Stimulated activated CD4-positive, alpha-beta T cell treated with anti-CD3 and anti-CD28 coated beads, Interleukin-4, amount 100 ng/mL, for 1 hour (primary cell): ENCODE measurements around the gene AP1M1.
A peak's percentile ranks its signal among the peaks of the same experiment; 100 is the strongest.

ENCODE experiments used
- DNase-seq: peaks from one replicate; pipeline ENCODE4 v3.0.0-alpha.2; 2020

The AP1M1 gene

DNA sequence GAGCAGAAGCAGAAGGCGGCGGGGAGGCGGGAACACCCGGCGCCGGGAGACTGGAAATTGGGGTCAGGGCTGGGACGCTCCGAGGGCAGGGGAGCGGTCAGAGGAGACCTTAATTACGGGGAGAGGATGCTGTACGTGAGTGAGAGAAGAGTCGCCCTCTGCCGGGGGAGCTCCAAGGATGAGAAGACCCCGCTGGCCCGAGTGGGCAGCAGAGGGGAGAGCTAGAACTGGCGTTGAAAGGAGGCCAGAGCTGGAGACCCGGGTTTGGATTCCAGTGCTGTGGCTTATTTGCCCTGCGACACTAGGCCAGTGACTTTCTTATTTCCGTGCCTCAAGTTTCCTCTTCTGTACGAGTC is 12.0 kb upstream of the AP1M1 start:
- DNase-seq = peak; percentile 51

GRCh38 chr19:16188521-16188920 is 9.2 kb upstream of the AP1M1 start:
- DNase-seq = no peak

DNA sequence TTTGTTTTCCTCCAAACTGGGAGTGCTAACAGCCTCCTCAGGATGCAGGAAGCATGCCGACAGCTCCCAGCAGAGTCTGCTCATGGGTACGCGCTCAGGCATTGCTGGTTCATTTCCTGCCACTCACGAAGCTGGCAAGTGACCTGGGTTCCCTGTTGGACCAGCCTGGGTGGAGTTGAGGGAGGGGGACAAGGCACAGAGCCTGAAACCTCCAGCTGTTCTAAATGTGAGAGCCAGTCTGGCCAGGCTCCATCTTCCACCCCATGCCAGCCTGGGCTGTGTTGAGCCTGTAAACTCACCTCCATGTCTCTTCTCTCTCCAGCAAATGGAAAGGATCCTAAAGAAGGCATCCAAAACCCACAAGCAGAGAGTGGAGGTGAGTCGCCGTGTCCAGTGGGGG is 7.5 kb upstream of the AP1M1 start:
- DNase-seq = no peak

DNA sequence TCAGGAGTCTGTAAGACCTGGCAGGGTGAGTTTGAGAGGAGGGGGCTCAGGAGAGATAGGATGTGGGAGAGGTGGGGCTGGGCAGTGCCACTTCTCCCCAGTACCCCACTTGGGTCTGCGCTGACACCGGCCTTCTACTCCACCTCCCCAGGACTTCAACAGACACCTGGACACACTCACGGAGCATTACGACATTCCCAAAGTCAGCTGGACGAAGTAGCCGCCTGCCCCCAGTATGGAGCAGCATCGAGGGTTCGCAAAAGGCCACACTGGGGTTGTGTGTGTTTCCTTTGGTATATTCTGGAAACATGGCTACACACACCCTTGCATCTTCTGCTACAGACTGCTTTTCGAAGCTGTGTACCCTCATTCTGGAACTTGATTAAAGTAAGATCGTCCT is 7.0 kb upstream of the AP1M1 start:
- DNase-seq = no peak

- no peak for DNase-seq
These were observed 6.3 kb upstream of the AP1M1 start for GRCh38 chr19:16191216-16191908.

GRCh38 chr19:16193466-16193865 is 4.2 kb upstream of the AP1M1 start:
- no peak for DNase-seq

GRCh38 chr19:16197188-16197621 is 506 bp upstream of the AP1M1 start:
- no peak for DNase-seq

- DNase-seq = no peak
These were observed 600 bp downstream of the AP1M1 start for GRCh38 chr19:16198370-16198651.

GRCh38 chr19:16199275-16199932 is 1.7 kb downstream of the AP1M1 start:
- no peak for DNase-seq

DNA sequence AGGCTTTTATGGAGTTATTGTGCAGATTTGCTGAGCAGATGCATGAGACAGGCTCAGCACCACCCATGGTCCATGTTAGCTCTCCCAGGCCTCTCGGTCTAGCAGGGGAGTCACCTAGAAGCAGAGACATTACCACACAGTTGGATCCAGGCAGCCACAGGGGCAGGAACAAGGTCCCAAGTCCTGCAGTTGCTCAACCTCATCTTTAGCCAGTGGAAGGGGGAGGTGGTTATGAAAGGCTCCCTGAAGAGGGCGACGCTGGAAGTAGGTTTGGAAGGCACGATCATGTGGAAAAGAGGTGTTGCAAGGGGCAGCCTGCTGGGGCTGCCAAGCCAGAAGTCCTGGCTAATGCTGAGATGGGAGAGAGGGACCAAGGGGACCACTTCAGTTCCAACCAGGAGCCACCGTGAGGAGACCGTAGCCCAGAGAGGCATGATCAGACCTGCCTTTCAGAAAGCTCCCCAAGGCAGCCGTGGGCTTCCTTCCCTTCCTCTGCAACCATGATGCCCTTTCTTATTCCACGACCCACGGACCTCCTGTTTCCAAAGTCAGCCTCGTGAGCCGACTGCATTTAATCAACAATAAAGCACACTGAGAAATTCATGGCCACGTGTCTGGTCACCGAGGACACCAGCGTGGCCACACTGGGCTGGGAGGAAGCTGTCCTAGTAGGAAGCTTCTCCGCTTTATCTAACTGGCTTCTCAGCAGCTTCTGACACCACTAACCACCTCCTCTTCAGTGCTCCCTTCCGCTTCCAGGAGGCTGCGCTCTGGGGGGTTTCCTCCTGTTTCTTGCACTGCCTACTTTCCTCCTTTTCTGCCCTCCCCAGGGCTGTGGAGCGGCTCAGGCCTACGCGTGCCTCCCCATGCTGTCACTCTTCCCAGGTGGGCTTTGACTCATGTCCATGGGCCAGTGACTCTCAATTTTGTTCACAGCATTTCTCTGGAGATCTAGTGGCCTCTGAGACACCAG is 2.6 kb downstream of the AP1M1 start:
- DNase-seq = no peak

- DNase-seq = no peak
These were observed 3.3 kb downstream of the AP1M1 start for GRCh38 chr19:16201011-16201391.

DNA sequence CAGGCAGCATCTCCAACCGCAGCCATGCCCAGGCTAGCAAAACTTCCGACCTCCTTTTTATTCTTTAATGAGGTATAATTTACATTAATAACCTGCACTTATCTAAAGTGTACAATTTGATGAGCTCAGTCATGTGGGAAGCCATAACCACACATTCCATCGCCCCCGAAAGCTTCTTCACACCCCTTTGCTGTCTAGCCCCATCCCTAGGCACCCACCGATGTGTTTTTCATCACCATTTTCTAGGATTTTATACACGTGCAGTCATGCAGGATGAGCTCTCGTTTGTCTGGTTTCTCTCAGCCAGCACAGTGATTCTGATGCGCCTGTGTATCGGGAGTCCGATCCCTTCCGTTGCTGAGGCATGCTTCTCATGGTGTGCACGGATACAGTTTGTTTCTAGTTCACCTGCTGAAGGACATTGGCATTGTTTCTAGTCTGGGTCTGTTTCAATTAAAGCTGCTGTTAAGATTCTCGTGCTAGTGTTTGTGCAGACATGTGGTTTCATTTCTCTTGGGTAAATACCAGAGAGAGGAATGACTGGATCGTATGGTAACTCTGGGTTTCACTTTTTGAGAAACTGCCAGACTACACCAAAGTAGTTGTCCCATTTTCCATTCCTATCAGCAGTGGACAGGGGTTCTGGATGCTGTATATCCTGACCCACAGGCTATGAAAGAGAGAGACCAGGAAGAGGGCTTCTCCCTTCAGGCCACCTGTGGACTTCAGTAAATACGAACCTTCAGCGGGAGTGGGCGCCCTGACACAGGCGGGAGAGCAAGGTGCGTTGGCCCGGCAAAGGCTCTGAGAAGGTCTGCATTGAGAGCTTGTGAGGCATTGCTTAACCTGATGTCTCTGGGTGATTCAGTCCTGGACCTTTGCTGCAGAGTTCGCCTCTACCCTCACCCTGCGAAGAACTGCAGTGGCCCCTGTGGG is 4.9 kb downstream of the AP1M1 start:
- no peak for DNase-seq

DNA sequence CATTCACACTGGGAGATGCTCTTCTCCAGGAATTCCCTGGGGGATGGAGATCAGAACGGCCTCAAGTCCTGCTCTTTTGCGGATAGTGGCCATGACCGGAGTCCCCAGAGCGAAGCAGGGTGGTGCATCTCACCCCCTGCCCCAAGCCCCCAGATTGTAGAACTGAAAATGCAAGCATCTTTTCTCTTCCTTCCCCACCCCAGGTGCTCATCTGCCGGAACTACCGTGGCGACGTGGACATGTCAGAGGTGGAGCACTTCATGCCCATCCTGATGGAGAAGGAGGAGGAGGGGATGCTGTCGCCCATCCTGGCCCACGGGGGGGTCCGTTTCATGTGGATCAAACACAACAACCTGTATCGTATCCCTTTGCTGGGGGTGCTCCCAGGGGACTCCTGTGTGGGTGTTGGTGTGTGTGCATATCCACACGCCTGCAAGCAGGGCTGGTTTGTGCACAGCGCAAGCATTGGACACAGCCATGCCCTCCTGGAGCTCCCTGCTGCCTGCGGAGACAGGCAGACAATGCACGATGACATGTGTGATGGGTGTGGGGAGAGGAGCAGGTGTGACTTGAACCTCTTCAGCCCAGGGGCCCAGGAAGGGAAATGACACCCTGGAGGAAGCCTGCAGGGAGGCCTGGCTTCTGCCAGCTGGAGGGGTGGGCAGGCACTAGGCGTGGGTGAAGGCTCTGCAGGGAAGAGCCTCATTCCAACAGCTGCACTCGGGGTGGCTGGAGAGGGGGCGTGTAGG is 5.7 kb downstream of the AP1M1 start:
- DNase-seq = no peak

DNA sequence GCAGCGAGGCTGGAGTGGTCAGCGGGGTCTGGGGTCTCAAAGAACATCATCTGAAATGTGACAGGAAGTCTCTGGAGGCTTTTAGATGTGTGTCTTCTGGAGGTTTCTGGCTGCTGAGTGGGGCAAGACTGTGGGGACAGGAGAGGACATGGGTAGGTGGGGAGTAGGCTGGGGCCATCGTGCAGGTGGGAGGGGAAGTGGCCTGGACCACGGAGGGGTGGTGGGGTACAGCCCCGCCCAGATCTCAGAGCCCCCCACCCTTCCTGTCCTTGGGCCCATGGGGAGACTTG is 6.2 kb downstream of the AP1M1 start:
- DNase-seq = no peak

DNA sequence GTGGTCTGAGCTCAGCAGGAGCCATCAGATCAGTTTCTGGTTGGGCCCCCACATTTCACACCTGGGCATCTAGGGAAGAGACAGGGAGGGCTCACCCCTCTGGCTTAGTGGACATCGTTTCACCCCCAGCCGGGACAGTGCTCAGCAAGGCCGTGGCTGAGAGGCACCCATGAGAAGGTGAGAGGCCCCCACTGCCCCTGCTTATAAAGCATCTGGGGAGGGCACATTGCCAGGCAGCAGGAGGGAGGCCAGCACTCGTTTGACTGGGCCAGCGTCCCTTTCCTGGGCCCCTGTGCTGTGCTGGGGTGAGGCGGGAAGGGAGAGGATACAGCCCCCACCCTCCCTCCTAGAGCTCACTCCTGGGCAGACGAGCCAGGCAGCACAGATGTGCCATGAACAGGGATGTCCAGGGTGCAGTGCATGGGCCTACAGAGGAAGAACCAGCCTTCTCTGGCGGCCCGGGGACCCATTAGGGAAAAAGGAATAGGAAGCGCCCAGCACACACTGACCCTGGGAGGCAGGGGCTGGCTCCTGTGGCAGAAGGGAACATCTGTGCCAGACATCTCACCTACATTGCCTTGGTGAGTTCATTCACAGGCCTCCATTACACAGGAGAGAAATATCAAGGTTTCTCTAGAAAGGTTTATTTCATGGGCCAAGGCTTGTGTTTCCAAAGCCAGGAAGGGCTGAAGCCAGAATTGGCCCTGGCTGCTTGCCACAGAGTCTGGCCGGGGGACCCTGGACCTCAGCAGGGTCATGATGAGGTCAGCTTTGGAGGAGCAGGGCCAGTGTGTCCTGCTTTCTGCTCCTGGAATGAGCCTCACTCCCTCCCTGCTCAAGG is 7.7 kb downstream of the AP1M1 start:
- no peak for DNase-seq

DNA sequence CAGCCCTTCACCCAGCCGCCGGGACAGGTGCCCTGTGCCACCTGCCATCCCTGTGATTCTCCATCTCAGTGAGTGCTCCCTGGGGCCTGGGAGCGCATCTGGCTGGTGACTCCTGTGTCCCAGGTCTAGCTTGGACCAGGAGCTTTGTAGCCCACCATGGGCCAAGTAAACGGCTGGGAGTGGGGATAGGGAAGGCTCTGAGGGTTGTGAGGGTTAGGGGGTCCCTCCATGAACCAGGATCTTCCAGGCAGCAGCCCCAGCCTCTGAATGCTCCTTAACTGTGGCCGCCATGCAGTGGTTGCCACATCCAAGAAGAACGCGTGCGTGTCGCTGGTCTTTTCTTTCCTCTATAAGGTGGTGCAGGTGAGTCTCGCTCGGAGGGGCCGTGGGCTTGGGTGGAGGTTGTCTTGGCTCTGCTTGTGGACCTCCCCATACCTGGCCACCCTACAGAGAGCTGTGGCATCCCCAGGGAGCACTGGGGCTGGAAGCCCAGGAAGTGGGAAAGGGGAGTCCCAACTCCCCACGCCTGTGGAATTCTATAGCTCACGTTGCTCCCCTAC is 8.4 kb downstream of the AP1M1 start:
- no peak for DNase-seq

DNA sequence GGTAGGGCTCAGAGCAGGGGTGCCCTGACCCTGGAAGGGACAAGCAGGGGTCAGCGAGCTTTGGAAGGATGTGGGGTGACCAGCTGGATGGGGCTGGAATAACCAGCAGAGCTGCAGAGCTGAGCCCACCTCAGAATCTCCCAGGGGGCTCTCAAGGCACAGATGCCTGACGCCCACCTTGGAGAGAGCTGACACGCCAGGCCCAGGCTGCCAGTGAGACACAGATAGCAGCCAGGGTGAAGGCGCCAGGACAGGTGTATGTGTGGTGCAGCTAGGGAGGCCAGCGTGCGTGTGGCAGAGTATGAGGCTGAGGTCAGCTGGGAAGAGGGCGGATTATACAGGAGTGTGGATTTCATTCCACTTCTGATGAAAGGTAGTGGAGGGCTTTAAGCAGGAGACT is 8.9 kb downstream of the AP1M1 start:
- DNase-seq = no peak

GRCh38 chr19:16207063-16207462 is 9.4 kb downstream of the AP1M1 start:
- no peak for DNase-seq

- no peak for DNase-seq
These were observed 9.8 kb downstream of the AP1M1 start for GRCh38 chr19:16207490-16208025.

DNA sequence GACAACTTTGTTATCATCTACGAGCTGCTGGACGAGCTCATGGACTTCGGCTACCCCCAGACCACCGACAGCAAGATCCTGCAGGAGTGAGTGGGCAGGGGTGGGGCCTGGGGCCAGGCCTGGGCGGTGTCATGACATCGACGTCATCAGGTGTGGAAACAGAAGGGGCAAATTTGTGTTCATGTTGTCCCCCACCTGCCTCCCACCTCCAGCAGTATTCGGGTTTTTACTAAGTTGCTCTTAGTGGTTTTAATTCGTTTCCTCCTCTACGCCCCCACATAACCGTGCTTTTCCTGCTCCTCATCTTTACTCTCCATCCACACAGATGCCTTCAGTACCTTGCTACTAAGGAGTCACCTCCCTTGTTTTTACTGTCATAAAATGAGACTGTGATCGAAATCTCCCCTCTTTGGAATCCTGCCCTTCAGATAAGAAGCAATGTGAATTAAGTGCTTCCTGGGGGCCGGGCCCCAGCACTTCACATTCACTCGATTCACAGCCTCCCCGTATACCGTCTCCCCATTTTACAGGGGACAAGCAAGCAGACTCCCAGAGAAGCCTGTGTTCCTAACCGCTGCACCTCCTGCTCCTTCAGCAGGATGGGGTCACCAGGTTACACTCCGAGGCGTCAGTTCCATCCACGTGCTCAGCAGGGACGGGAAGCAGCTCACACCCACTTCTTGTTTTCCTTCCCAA is 10.5 kb downstream of the AP1M1 start:
- DNase-seq = no peak
